Panc1 (cell line): Measurements from ENCODE around the gene TMEM47.

Source experiments
- CTCF ChIP-seq: fragments of 450-650 bp; IDR thresholded peaks from 2 replicates; pipeline ENCODE4 v1.5.1; 2017; ENCODE audit warnings: mild to moderate bottlenecking
- POLR2AphosphoS5 ChIP-seq: IDR thresholded peaks from 2 replicates; pipeline ENCODE4 v1.6.1; 2012; ENCODE audit warnings: mild to moderate bottlenecking, low read depth, low read length, moderate library complexity
- REST ChIP-seq, 2 experiments: IDR thresholded peaks; 2 replicates each; pipeline ENCODE4 v1.6.1; 2011 to 2012; ENCODE audit warnings: low read depth in 2 of 2, control low read depth in 1 of 2, low read length in 1 of 2, mild to moderate bottlenecking in 1 of 2, moderate library complexity in 1 of 2; ENCODE audit not compliant: insufficient read depth in 1 of 2
- SIN3A ChIP-seq: IDR thresholded peaks from 2 replicates; pipeline ENCODE4 v1.6.1; 2012; ENCODE audit warnings: low read depth, mild to moderate bottlenecking, low read length, moderate library complexity, borderline replicate concordance; ENCODE audit not compliant: insufficient read depth

- TF ChIP-seq POLR2AphosphoS5 (no peak), CTCF (no peak), REST (IDR thresholded peaks at IDR 0.05; ENCODE audit: insufficient read depth in 1 of 2, low read depth in 2 of 2, low read length in 1 of 2) (no peak), SIN3A (no peak)
These were observed 2.2 kb downstream of the TMEM47 start for GRCh38 chrX:34654696-34655490.
